Left ventricle myocardium inferior (tissue), 1 donor: ENCODE measurements around the gene LSM3. TPM values are rescaled to one million over a fixed set of nuclear protein-coding genes. Genes with fewer than 3 reads are reported as not detected.

Experiments
- DNase-seq: peaks from one replicate; pipeline ENCODE4 v3.0.0-alpha.2; 2020
- H3K27ac ChIP-seq: fragments of 200-600 bp; replicated peaks from 2 replicates; pipeline ENCODE4 v1.8.0; 2021
- H3K27me3 ChIP-seq: fragments of 200-600 bp; 2 replicates; pipeline ENCODE4 v1.8.0; 2021; ENCODE audit warnings: low read depth
- H3K36me3 ChIP-seq: fragments of 200-600 bp; 2 replicates; pipeline ENCODE4 v1.8.0; 2021
- H3K4me1 ChIP-seq: fragments of 200-600 bp; 2 replicates; pipeline ENCODE4 v1.8.0; 2021
- H3K4me3 ChIP-seq: fragments of 200-600 bp; 2 replicates; pipeline ENCODE4 v1.8.0; 2021; ENCODE audit warnings: mild to moderate bottlenecking, moderate library complexity
- H3K9me3 ChIP-seq: fragments of 200-600 bp; replicated peaks from 2 replicates; pipeline ENCODE4 v1.8.0; 2021
- intact Hi-C: fragments of 100-400 bp; cut with micrococcal nuclease; formaldehyde crosslinking; loops from one replicate; pipeline ENCODE4 v1.11.0; 2022
- total RNA-seq: library from RNA; stranded (reverse); fragmentation: NEBNext Ultra II Directional; extraction: Animal tissue kit (Norgen Biotek cat#: 25700); gene quantifications from one replicate; pipeline ENCODE4 v1.2.1, GENCODE V29; 2021
- TF ChIP-seq, protein P1 (sequence below): fragments of 200-600 bp; IDR thresholded peaks from 2 replicates; pipeline ENCODE4 v1.8.0; 2021; ENCODE audit warnings: antibody characterized with exemption, mild to moderate bottlenecking, borderline replicate concordance
- donor health status: DM: no; HTN: yes; CAD: no; lungs with severe emphysema.

LSM3 gene
- total RNA-seq, 1 donor from 2014 or later, result 16.8 TPM

DNA sequence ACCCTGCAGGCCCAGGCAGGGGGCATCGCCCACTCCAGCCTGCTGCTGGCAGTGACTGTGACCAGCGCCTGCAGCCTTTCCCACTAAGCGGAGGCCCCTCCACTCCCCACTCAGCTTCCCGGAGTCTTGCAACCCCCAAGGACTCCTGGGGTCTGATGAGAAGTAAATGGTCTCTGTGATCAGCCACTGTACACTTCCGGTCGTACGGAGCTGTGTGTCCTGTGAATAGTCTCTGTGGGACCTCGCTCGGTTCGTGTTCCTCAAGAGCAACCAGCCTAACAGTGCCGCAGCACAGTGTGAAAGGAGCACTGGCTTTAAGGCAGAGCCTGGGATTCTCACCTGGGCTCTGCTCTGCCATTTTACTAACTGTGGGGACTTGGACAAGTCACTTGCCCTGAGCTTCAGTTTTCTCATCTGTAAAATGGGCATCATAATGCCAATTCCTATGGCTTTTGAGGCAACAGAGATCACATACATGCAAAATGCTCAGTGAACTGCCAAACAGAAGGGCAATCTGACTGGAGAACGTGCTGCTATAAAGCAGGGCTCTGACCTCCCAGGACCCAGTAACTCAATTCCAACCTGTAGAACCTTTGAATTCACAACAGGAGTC, 27.0 kb upstream of the LSM3 start:
- no peaks in the 10 kb centered on the region for H3K27me3 ChIP-seq
- H3K9me3 ChIP-seq, result no peaks in the 10 kb centered on the region
- H3K27ac ChIP-seq, result no peak overlapping the region
- H3K4me1 ChIP-seq, result no peaks in the 10 kb centered on the region
- DNase-seq, result no peak
- H3K36me3 ChIP-seq, result peaks cover 77% of the 10 kb centered on the region
- H3K4me3 ChIP-seq, result no peak overlapping the region
- TF ChIP-seq, protein P1, sequence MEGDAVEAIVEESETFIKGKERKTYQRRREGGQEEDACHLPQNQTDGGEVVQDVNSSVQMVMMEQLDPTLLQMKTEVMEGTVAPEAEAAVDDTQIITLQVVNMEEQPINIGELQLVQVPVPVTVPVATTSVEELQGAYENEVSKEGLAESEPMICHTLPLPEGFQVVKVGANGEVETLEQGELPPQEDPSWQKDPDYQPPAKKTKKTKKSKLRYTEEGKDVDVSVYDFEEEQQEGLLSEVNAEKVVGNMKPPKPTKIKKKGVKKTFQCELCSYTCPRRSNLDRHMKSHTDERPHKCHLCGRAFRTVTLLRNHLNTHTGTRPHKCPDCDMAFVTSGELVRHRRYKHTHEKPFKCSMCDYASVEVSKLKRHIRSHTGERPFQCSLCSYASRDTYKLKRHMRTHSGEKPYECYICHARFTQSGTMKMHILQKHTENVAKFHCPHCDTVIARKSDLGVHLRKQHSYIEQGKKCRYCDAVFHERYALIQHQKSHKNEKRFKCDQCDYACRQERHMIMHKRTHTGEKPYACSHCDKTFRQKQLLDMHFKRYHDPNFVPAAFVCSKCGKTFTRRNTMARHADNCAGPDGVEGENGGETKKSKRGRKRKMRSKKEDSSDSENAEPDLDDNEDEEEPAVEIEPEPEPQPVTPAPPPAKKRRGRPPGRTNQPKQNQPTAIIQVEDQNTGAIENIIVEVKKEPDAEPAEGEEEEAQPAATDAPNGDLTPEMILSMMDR, result no peak
- intact Hi-C loops, result no loop called here

DNA sequence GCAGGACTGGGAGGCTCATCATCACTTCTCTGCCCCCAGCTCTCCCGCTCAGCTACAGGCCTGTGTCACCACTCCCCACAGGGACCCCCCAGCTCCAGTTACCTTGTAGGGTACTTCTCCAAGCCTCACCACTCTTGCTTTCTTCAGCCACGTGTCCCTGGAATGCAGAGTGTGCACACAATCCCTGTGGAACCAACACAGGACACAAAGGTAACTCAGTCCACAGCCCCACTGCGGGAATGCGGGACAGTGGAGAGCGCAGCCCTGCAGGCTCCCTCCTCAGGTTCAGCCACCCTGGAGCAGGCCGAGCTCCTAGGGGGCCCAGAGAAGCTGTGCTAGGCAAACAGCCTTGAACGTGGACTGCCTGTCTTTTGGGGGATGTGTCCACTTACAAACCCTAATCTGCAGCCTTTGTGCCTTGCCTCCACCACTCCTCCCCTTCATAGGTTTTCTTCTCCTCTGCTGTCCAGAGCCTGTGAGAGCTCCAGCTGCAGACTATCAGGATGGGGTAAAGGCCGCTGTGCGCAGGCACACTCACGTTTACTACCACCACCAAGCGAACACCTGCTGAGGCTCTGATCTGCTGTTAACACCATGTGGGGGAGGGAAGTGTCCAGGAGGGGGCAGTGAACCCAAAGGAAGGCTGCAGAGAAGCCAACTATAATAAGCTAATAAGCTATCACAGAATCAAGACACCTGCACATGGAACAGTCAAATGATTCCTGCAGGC, 26.2 kb upstream of the LSM3 start:
- H3K4me3 ChIP-seq, result no peak overlapping the region
- H3K27me3 ChIP-seq, result no peaks in the 10 kb centered on the region
- H3K4me1 ChIP-seq, result no peaks in the 10 kb centered on the region
- no peak for DNase-seq
- TF ChIP-seq, protein P1, result no peak
- no peaks in the 10 kb centered on the region for H3K9me3 ChIP-seq
- H3K27ac ChIP-seq, result no peak overlapping the region
- H3K36me3 ChIP-seq, result peaks cover 78% of the 10 kb centered on the region
- intact Hi-C loops, result no loop called here

DNA sequence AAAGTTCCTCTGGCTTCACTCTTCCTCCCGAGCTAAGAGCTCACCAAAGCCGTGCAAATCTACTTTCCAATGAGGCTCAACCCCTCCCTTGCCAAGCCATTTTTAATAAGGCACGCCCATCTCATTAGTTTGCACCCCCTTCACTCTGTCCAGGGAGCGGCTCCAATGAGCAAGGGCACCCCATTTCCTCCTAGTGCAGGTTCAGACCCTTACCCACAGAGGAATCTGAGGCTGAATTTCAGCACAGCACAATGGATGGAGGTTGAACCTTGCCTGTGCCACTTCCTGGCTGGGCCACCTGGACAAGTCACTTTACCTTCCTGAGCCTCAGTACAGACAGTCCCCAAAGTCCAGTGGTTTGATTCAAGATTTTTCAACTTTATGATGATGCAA, 25.7 kb upstream of the LSM3 start:
- H3K9me3 ChIP-seq, result no peaks in the 10 kb centered on the region
- intact Hi-C loops, result no loop called here
- no peak overlapping the region for H3K4me3 ChIP-seq
- no peak for DNase-seq
- no peaks in the 10 kb centered on the region for H3K27me3 ChIP-seq
- TF ChIP-seq, protein P1, result no peak
- H3K36me3 ChIP-seq, result peaks cover 78% of the 10 kb centered on the region
- H3K4me1 ChIP-seq, result no peaks in the 10 kb centered on the region
- H3K27ac ChIP-seq, result no peak overlapping the region

DNA sequence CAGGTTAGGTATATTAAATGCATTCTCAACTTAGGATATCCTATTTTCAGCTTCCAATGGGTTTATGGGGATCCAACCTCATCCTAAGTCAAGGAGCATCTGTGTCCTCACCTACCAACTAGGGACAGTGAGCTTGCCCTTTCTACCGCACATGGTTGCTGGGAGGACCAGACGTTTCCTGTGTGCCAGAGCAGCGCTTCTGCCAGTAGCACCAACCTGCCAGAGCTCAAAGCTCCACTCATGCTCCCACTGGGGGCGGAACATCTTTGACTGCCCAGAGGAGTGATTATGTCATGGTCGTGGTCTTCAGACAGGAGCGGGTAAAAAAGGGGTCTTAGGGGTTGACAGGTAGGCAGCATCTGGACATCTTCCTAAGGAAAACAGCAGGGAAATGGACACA, 25.0 kb upstream of the LSM3 start:
- no peaks in the 10 kb centered on the region for H3K27me3 ChIP-seq
- DNase-seq, result no peak
- no peak overlapping the region for H3K4me3 ChIP-seq
- peaks cover 78% of the 10 kb centered on the region for H3K36me3 ChIP-seq
- H3K9me3 ChIP-seq, result no peaks in the 10 kb centered on the region
- no peak overlapping the region for H3K27ac ChIP-seq
- TF ChIP-seq, protein P1, result no peak
- intact Hi-C loops, result no loop called here
- no peaks in the 10 kb centered on the region for H3K4me1 ChIP-seq

DNA sequence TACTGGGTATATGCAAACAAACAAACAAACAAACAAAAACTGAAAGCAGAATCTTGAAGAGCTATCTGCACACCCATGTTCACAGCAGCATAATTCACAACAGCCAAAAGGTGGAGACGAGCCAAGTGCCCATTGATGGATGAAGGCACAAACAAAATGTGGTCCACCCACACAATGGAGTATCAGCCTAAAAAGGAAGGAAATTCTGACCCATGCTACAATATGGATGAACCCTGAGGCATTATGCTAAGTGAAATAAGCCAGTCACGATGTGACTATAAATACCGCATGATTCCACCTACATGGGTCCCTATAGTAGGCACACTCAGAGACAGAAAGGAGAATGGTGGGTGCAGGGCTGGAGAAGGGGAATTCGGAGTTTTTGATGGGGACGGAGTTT, 24.3 kb upstream of the LSM3 start:
- intact Hi-C loops, result no loop called here
- H3K27me3 ChIP-seq, result no peaks in the 10 kb centered on the region
- peaks cover 78% of the 10 kb centered on the region for H3K36me3 ChIP-seq

More for the DNA sequence above, 24.3 kb upstream of the LSM3 start:
- DNase-seq, result no peak
- no peak overlapping the region for H3K27ac ChIP-seq
- no peaks in the 10 kb centered on the region for H3K4me1 ChIP-seq
- H3K9me3 ChIP-seq, result no peaks in the 10 kb centered on the region
- H3K4me3 ChIP-seq, result no peak overlapping the region
- TF ChIP-seq, protein P1, result no peak
